ENCODE results near the gene GNPNAT1. TPM values are rescaled to one million over a fixed set of nuclear protein-coding genes. Genes with fewer than 3 reads are reported as not detected.

Gene GNPNAT1
- total and polyA plus RNA-seq, 2 donors (not counting 3 experiments of a cell fraction or from before 2014, with no cell fraction given): 18.7 to 38.9 TPM

- no peaks in the 10 kb centered on the region for H3K9me1 ChIP-seq (replicated peaks; ENCODE audit: control insufficient read depth, extremely low read depth, insufficient read depth, low read length)
- CTCF ChIA-PET: interaction anchor here (1.2 to 1.4 kb wide), 2 partner anchors 10 to 28 kb away, joined by 3 read pairs; no protein-coding TSS in a partner anchor
- H4K20me1 ChIP-seq (replicated peaks; ENCODE audit: control insufficient read depth, extremely low read depth, insufficient read depth, low read length): no peaks in the 10 kb centered on the region
- H3K4me3 ChIP-seq (replicated peaks in 1 of 3; ENCODE audit: insufficient read depth in 1 of 3, low read depth in 1 of 3, low read length in 3 of 3): no peak overlapping the region
- dilution Hi-C loops (cut with MboI; ENCODE audit: extremely low pct_ligation_motif_present, low sequenced_read_pairs): no loop called here
- no peak overlapping the region for H3K4me2 ChIP-seq (ENCODE audit: insufficient read depth, low read length)
- no peak overlapping the region for H2AFZ ChIP-seq (ENCODE audit: low read depth, low read length)
- H3K79me2 ChIP-seq (ENCODE audit: control insufficient read depth, insufficient read depth, low read length): no peaks in the 10 kb centered on the region
- POLR2A ChIA-PET: no interaction called here
- BruUV-seq (replicated peaks): no TSS peak
- H3K4me1 ChIP-seq (ENCODE audit: control insufficient read depth, extremely low read depth, insufficient read depth, low read length): no peaks in the 10 kb centered on the region
- intact Hi-C loops (cut with micrococcal nuclease): no loop called here
- DNase-seq (ENCODE audit: low read depth, low spot score) (no peak), FAIRE-seq (no peak)
- TF ChIP-seq MYC (IDR thresholded peaks at IDR 0.05; ENCODE audit: low read depth, low read length): no peak
- no peak for TF ChIP-seq CTCF (IDR thresholded peaks at IDR 0.05; ENCODE audit: extremely low read depth in 1 of 2, insufficient read depth in 1 of 2, low read depth in 1 of 2, low read length in 2 of 2)
- no peak for TF ChIP-seq JUN (IDR thresholded peaks at IDR 0.05; ENCODE audit: borderline replicate concordance, insufficient read depth, insufficient read length, low read depth)
- TF ChIP-seq MAX (IDR thresholded peaks at IDR 0.05; ENCODE audit: insufficient read depth, insufficient read length): no peak
- no peak for TF ChIP-seq POLR2A (IDR thresholded peaks at IDR 0.05; ENCODE audit: low read depth, low read length)
- no peak for TF ChIP-seq EZH2 (IDR thresholded peaks at IDR 0.05; ENCODE audit: borderline replicate concordance, low read depth, low read length, severe bottlenecking)
- TF ChIP-seq FOS (IDR thresholded peaks at IDR 0.05; ENCODE audit: borderline replicate concordance, insufficient read depth, low read length): no peak
- no peak for TF ChIP-seq GATA2 (IDR thresholded peaks at IDR 0.05; ENCODE audit: insufficient read depth, insufficient read length, low read depth, low read length)
- TF ChIP-seq POLR2AphosphoS5 (IDR thresholded peaks at IDR 0.05; ENCODE audit: insufficient read depth, low read depth, low read length): no peak
- no peaks in the 10 kb centered on the region for H3K36me3 ChIP-seq (ENCODE audit: control insufficient read depth in 2 of 2, extremely low read depth in 1 of 2, insufficient read depth in 2 of 2, low read length in 2 of 2)
- H3K27me3 ChIP-seq (ENCODE audit: control insufficient read depth in 2 of 2, insufficient read depth in 2 of 2, low read length in 2 of 2): no peaks in the 10 kb centered on the region
- H3K27ac ChIP-seq (ENCODE audit: insufficient read depth, low read depth, low read length): no peak overlapping the region
- H3K9me3 ChIP-seq (replicated peaks; ENCODE audit: control insufficient read depth, insufficient read depth, low read length): no peaks in the 10 kb centered on the region
- no peak overlapping the region for H3K9ac ChIP-seq (replicated peaks; ENCODE audit: extremely low read depth, insufficient read depth, low read length)
These were observed 32.3 kb downstream of the GNPNAT1 start for GRCh38 chr14:52759145-52759544.
